ENCODE data around the gene APOBEC3F. TPM values are rescaled to one million over a fixed set of nuclear protein-coding genes. Genes with fewer than 3 reads are reported as not detected.

The APOBEC3F gene
- polyA plus RNA-seq, 1 of the 3 experiments (the other 2 are of a cell fraction), result 3.8 TPM

DNA sequence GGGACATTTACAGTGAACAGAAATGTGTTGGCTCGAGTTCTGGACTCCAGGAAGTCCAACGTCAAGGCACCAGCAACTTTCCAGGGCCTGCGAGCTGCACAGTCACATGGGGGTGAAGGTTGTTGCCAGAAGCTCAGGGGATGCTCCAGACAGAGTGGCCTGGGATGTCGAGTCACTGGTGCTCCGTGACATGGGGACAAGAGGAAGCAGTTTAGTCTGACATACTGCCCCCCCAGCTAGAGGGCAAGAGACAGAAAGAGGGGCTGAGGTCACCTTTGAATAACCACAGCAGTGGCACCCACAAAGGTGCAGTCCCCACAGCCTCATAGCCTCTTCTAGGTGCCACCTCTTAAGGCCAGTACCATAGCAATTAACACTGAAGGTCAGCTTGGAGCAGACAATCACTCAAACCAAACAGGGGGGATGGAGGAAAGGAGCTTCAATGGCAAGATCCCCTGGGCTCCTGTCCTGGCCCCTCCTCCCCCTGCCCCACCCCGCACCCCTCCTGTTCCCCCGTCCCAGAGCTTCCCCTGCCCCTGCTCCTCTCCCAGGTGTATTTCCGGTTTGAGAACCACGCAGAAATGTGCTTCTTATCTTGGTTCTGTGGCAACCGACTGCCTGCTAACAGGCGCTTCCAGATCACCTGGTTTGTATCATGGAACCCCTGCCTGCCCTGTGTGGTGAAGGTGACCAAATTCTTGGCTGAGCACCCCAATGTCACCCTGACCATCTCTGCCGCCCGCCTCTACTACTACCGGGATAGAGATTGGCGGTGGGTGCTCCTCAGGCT is 15.9 kb upstream of the APOBEC3F start:
- no peaks in the 10 kb centered on the region for H4K20me1 ChIP-seq (ENCODE audit: insufficient read depth)
- POLR2A ChIA-PET, result no interaction called here
- H3K27ac ChIP-seq (ENCODE audit: low read depth in 2 of 2, low read length in 1 of 2), result no peak overlapping the region
- H3F3A ChIP-seq (replicated peaks; ENCODE audit: insufficient read depth), result no peaks in the 10 kb centered on the region
- H3K79me2 ChIP-seq (ENCODE audit: insufficient read depth), result no peaks in the 10 kb centered on the region
- CTCF ChIA-PET, result no interaction called here
- no peak overlapping the region for H3K4me3 ChIP-seq (ENCODE audit: low read depth in 2 of 2, low read length in 1 of 2)
- H3K4me1 ChIP-seq (ENCODE audit: control insufficient read depth in 1 of 2, insufficient read depth in 2 of 2, low read depth in 1 of 2, low read length in 1 of 2), result peaks cover 0 to 6% of the 10 kb centered on the region in 2 experiments; a peak in 1 of 4 replicates
- no peak overlapping the region for H3K9ac ChIP-seq
- no peak for TF ChIP-seq EZH2phosphoT487 (IDR thresholded peaks at IDR 0.05; ENCODE audit: borderline replicate concordance, low read depth)
- no peak for TF ChIP-seq RXRA (IDR thresholded peaks at IDR 0.05; ENCODE audit: borderline replicate concordance, low read depth)
- TF ChIP-seq YY1 (IDR thresholded peaks at IDR 0.05; ENCODE audit: low read depth), result no peak
- TF ChIP-seq SMC3 (IDR thresholded peaks at IDR 0.05; ENCODE audit: low read depth, low read length), result no peak
- no peak for TF ChIP-seq GATA2 (CRISPR knock-in tag; IDR thresholded peaks at IDR 0.05)
- TF ChIP-seq, protein P1, sequence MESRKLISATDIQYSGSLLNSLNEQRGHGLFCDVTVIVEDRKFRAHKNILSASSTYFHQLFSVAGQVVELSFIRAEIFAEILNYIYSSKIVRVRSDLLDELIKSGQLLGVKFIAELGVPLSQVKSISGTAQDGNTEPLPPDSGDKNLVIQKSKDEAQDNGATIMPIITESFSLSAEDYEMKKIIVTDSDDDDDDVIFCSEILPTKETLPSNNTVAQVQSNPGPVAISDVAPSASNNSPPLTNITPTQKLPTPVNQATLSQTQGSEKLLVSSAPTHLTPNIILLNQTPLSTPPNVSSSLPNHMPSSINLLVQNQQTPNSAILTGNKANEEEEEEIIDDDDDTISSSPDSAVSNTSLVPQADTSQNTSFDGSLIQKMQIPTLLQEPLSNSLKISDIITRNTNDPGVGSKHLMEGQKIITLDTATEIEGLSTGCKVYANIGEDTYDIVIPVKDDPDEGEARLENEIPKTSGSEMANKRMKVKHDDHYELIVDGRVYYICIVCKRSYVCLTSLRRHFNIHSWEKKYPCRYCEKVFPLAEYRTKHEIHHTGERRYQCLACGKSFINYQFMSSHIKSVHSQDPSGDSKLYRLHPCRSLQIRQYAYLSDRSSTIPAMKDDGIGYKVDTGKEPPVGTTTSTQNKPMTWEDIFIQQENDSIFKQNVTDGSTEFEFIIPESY (IDR thresholded peaks at IDR 0.05; ENCODE audit: borderline replicate concordance, low read depth), result no peak
- TF ChIP-seq ELF1 (IDR thresholded peaks at IDR 0.05), result no peak
- TF ChIP-seq, protein P2, sequence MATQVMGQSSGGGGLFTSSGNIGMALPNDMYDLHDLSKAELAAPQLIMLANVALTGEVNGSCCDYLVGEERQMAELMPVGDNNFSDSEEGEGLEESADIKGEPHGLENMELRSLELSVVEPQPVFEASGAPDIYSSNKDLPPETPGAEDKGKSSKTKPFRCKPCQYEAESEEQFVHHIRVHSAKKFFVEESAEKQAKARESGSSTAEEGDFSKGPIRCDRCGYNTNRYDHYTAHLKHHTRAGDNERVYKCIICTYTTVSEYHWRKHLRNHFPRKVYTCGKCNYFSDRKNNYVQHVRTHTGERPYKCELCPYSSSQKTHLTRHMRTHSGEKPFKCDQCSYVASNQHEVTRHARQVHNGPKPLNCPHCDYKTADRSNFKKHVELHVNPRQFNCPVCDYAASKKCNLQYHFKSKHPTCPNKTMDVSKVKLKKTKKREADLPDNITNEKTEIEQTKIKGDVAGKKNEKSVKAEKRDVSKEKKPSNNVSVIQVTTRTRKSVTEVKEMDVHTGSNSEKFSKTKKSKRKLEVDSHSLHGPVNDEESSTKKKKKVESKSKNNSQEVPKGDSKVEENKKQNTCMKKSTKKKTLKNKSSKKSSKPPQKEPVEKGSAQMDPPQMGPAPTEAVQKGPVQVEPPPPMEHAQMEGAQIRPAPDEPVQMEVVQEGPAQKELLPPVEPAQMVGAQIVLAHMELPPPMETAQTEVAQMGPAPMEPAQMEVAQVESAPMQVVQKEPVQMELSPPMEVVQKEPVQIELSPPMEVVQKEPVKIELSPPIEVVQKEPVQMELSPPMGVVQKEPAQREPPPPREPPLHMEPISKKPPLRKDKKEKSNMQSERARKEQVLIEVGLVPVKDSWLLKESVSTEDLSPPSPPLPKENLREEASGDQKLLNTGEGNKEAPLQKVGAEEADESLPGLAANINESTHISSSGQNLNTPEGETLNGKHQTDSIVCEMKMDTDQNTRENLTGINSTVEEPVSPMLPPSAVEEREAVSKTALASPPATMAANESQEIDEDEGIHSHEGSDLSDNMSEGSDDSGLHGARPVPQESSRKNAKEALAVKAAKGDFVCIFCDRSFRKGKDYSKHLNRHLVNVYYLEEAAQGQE (IDR thresholded peaks at IDR 0.05; ENCODE audit: low read depth, low read length), result no peak
- no peak for TF ChIP-seq SIN3A (IDR thresholded peaks at IDR 0.05; ENCODE audit: borderline replicate concordance, low read depth, low read length)
- TF ChIP-seq NRF1 (IDR thresholded peaks at IDR 0.05; ENCODE audit: low read depth, low read length), result no peak
- TF ChIP-seq JUND (IDR thresholded peaks at IDR 0.05), result no peak
- TF ChIP-seq NFIC (IDR thresholded peaks at IDR 0.05; ENCODE audit: borderline replicate concordance), result no peak
- TF ChIP-seq, protein P3, sequence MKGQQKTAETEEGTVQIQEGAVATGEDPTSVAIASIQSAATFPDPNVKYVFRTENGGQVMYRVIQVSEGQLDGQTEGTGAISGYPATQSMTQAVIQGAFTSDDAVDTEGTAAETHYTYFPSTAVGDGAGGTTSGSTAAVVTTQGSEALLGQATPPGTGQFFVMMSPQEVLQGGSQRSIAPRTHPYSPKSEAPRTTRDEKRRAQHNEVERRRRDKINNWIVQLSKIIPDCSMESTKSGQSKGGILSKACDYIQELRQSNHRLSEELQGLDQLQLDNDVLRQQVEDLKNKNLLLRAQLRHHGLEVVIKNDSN (IDR thresholded peaks at IDR 0.05; ENCODE audit: borderline replicate concordance, low read depth), result no peak
- no peak overlapping the region for H2AFZ ChIP-seq (ENCODE audit: low read depth)
- H3K27me3 ChIP-seq (ENCODE audit: insufficient read depth), result no peaks in the 10 kb centered on the region
- H3K36me3 ChIP-seq (replicated peaks in 1 of 2; ENCODE audit: control insufficient read depth in 1 of 2, insufficient read depth in 2 of 2, low read length in 1 of 2), result no peaks in the 10 kb centered on the region
- no peaks in the 10 kb centered on the region for H3K9me3 ChIP-seq
- H3K4me2 ChIP-seq, result no peak overlapping the region
- WGBS (ENCODE audit: low lambda C conversion rate), result 96% methylated on average over 4 of the region's 15 CpGs
- no peaks in the 10 kb centered on the region for H3K9me2 ChIP-seq
- DNase-seq, result no peak
